Left hindlimb (tissue), 1 donor: ENCODE results near the gene RPIA.
"Not testable (repeated sequence)": the region's sequence is repeated elsewhere in the genome, so short reads cannot be mapped to it uniquely, and the experiment has no call there.

ENCODE experiments used
- DNase-seq: peaks from one replicate; pipeline ENCODE4 v3.0.0-alpha.2; 2018

Gene RPIA

GRCh38 chr2:88737385-88737784 lies 45.9 kb downstream of the RPIA start:
- DNase-seq: no peak

- DNase-seq: no peak
Observed at GRCh38 chr2:88738271-88738670, 46.8 kb downstream of the RPIA start.

GRCh38 chr2:88739985-88740600 lies 48.6 kb downstream of the RPIA start:
- DNase-seq: peak; percentile 66

GRCh38 chr2:88746929-88747490 lies 55.5 kb downstream of the RPIA start:
- no peak for DNase-seq

- no peak for DNase-seq
Observed at GRCh38 chr2:88747990-88748389, 56.5 kb downstream of the RPIA start.

- DNase-seq: no peak
Observed at GRCh38 chr2:88751768-88752167, 60.3 kb downstream of the RPIA start.

- DNase-seq: no peak
Observed at GRCh38 chr2:88753833-88754584, 62.5 kb downstream of the RPIA start.

GRCh38 chr2:88754585-88755320 lies 63.3 kb downstream of the RPIA start:
- DNase-seq: no peak

- DNase-seq: no peak
Observed at GRCh38 chr2:88755836-88756235, 64.4 kb downstream of the RPIA start.

GRCh38 chr2:88757025-88757424 lies 65.6 kb downstream of the RPIA start:
- no peak for DNase-seq

GRCh38 chr2:88758702-88759101 lies 67.2 kb downstream of the RPIA start:
- DNase-seq: not testable (repeated sequence)

- no peak for DNase-seq
Observed at GRCh38 chr2:88760819-88761598, 69.5 kb downstream of the RPIA start.

GRCh38 chr2:88764141-88764849 lies 72.8 kb downstream of the RPIA start:
- DNase-seq: no peak

GRCh38 chr2:88764850-88765153 lies 73.3 kb downstream of the RPIA start:
- no peak for DNase-seq

GRCh38 chr2:88765154-88765888 lies 73.8 kb downstream of the RPIA start:
- peak; percentile 48 for DNase-seq

GRCh38 chr2:88765889-88766481 lies 74.5 kb downstream of the RPIA start:
- not testable (repeated sequence) for DNase-seq

- DNase-seq: no peak
Observed at GRCh38 chr2:88770016-88770415, 78.5 kb downstream of the RPIA start.

- not testable (repeated sequence) for DNase-seq
Observed at GRCh38 chr2:88773233-88774028, 82.0 kb downstream of the RPIA start.

- DNase-seq: not testable (repeated sequence)
Observed at GRCh38 chr2:88789213-88789612, 97.7 kb downstream of the RPIA start.

GRCh38 chr2:88795932-88796331 lies 104.5 kb downstream of the RPIA start:
- not testable (repeated sequence) for DNase-seq
